ENCODE results near the gene CSF3R.

The CSF3R gene

DNA sequence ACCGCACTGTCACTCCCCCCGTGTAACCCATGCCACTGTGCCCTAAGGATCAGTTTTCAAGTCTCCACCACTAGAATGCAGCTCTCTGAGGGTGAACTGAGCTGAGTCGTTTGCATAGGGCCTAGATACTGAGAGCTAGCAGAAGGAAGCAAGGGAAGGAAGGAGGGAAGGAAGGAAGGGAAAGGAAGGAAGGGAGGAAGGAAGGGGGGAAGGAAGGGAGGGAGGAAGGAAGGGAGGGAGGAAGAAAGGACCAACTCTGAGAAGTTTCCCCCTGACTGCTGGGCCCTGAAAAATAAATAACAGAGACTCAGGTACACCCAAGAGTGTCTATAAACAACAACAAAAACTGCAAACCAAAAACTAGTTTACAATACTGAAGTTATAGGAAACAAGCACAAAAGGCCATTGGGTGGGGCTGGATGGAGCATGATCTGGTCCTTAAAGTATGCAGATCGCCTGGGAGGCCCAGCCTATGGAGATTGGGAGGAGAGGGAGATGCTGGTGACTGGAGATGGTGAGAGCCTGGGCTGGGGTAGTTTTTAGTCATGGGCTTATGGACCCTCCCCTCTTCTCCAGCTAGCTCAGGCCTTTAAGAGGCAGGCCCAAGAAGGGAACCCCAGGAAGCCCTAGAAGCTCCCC lies 16.9 kb downstream of the CSF3R start:
- H3K4me3 ChIP-seq (ENCODE audit: low read depth, low read length): no peak overlapping the region
- H3K27ac ChIP-seq: no peak overlapping the region
- DNase-seq: no peak
- H3K9me3 ChIP-seq (ENCODE audit: severe bottlenecking): no peaks in the 10 kb centered on the region
- no peaks in the 10 kb centered on the region for H3K27me3 ChIP-seq (ENCODE audit: insufficient read depth, low read depth, severe bottlenecking)
- TF ChIP-seq, protein P1, sequence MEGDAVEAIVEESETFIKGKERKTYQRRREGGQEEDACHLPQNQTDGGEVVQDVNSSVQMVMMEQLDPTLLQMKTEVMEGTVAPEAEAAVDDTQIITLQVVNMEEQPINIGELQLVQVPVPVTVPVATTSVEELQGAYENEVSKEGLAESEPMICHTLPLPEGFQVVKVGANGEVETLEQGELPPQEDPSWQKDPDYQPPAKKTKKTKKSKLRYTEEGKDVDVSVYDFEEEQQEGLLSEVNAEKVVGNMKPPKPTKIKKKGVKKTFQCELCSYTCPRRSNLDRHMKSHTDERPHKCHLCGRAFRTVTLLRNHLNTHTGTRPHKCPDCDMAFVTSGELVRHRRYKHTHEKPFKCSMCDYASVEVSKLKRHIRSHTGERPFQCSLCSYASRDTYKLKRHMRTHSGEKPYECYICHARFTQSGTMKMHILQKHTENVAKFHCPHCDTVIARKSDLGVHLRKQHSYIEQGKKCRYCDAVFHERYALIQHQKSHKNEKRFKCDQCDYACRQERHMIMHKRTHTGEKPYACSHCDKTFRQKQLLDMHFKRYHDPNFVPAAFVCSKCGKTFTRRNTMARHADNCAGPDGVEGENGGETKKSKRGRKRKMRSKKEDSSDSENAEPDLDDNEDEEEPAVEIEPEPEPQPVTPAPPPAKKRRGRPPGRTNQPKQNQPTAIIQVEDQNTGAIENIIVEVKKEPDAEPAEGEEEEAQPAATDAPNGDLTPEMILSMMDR (IDR thresholded peaks at IDR 0.05; ENCODE audit: low read depth, low read length): no peak
- peaks cover 22% of the 10 kb centered on the region for H3K36me3 ChIP-seq

DNA sequence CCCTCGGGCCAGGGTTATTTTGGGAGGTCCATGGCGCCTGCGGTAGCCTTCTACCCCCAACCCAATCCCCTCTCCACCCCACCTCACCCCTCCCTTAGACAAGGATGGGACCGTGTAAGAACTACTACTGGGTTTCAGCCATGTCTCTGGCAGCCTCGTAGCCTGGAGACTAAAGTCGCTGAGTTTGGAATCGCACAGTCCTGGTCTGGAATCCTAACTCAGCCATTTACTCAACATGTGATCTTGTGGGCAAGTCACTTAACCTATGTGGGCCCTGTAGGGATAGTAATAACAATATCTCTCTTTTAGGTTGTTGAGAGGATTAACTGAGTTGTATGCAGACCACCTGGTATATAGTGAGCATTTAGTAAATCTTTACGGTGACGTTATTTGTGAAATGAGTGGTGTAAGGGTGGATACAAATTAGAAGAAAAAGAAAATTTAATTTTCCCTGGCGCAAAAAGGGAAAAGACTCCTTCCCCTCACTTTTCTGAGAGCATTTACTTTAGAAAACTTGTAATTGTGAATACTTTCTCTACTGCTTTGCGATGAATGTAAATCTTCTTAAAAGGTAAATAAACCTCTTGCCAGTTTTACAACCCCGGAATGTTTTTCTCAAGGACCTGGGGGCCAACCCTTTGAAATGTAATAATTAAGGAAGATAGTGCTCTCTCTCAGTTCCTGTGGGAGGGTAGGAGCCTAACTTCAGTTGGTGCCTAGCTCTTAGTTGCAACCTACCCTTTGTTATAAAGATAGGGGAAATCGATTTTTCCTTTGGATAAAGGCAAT lies 17.9 kb downstream of the CSF3R start:
- H3K36me3 ChIP-seq: peaks cover 33% of the 10 kb centered on the region
- no peaks in the 10 kb centered on the region for H3K9me3 ChIP-seq (ENCODE audit: severe bottlenecking)
- peak overlapping the region; percentile 90 for H3K27ac ChIP-seq
- H3K4me3 ChIP-seq (ENCODE audit: low read depth, low read length): peak overlapping the region; percentile 88
- no peaks in the 10 kb centered on the region for H3K27me3 ChIP-seq (ENCODE audit: insufficient read depth, low read depth, severe bottlenecking)
- TF ChIP-seq, protein P1 (IDR thresholded peaks at IDR 0.05; ENCODE audit: low read depth, low read length): no peak
- no peak for DNase-seq

DNA sequence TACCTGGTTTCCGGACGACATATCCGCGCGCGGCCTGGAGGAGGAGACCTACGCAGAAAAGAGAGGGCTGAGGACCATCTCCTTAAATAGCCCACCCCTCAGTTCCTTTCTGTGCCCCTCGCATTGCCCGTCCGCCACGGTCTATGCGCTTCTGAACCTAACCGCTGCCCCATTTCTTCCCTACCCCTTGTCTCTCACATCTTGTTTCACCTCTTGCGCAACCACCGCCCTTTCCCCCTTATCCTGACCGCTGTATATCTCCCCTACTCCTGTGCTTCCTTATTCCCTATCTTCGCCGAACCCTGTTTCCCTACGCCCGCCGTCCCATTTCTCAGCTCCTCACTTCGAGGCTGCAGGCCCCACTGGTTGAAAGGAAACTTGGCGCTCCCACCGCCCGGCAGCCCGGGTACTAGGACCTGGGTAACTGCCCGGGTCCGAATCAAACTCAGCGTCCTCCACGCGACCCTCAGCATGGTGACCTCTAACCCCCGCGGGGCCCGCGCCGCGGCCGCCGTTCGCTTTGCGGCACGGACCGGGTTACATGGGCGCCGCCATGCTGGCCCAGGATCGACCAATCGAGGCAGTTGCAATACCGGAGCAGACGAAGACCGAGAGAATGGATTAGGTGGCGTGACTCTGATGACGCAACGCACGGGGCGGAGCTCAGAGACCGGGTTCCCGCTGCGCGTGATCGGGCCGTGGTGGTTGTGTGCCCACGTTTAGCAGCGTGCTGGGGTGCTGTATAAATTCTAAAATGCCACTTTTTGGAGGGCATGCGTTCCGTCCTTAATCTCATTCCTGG lies 18.7 kb downstream of the CSF3R start, which contains the start of gene MRPS15:
Gene MRPS15, minus strand, starts transcription at position 582 of the 802 bp plus-strand sequence. Its CDS starts 109 bp downstream, at position 473.
- Histone ChIP-seq H3K9me3 (ENCODE audit: severe bottlenecking) (no peaks in the 10 kb centered on the region), H3K36me3 (peaks cover 37% of the 10 kb centered on the region), H3K27ac (peak within 1 kb of the TSS; percentile 90), H3K27me3 (ENCODE audit: insufficient read depth, low read depth, severe bottlenecking) (no peaks in the 10 kb centered on the region), H3K4me3 (ENCODE audit: low read depth, low read length) (peak within 1 kb of the TSS; percentile 88)
- TF ChIP-seq, protein P1 (IDR thresholded peaks at IDR 0.05; ENCODE audit: low read depth, low read length): no peak
- DNase-seq: peak; percentile 93

- Histone ChIP-seq H3K27ac (peak overlapping the region; percentile 90), H3K27me3 (ENCODE audit: insufficient read depth, low read depth, severe bottlenecking) (no peaks in the 10 kb centered on the region)
- no peak for DNase-seq
These were observed 19.3 kb downstream of the CSF3R start for GRCh38 chr1:36463463-36463802.

DNA sequence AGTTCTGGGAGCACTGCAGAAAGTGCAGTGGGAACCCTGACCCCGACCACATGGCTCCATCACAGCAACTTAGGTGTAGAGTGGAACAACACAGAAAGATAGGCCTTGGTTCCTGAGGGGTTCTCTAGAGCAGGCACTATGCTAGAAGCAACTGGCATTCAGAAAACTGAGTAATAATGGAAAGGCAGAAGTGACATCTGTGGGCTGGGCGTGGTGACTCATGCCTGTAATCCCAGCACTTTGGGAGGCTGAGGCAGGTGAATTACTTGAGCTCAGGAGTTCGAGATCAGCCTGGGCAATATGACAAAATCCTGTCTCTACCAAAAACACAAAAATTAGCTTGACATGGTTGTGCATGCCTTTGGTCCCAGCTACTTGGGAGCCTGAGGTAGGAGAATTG lies 23.8 kb downstream of the CSF3R start:
- no peak for DNase-seq
- Histone ChIP-seq H3K27ac (no peak overlapping the region), H3K4me3 (ENCODE audit: low read depth, low read length) (no peak overlapping the region), H3K9me3 (ENCODE audit: severe bottlenecking) (no peaks in the 10 kb centered on the region), H3K36me3 (peaks cover 80% of the 10 kb centered on the region), H3K27me3 (ENCODE audit: insufficient read depth, low read depth, severe bottlenecking) (no peaks in the 10 kb centered on the region)
- TF ChIP-seq, protein P1 (IDR thresholded peaks at IDR 0.05; ENCODE audit: low read depth, low read length): no peak

More at GRCh38 chr1:36463463-36463802, 19.3 kb downstream of the CSF3R start:
- Histone ChIP-seq H3K9me3 (ENCODE audit: severe bottlenecking) (no peaks in the 10 kb centered on the region), H3K4me3 (ENCODE audit: low read depth, low read length) (peak overlapping the region; percentile 88), H3K36me3 (peaks cover 43% of the 10 kb centered on the region)
- TF ChIP-seq, protein P1 (IDR thresholded peaks at IDR 0.05; ENCODE audit: low read depth, low read length): no peak

Measured in WERI-Rb-1 (cell line).